Caco-2 (cell line): ENCODE measurements around the gene GALNT12. TPM values are rescaled to one million over a fixed set of nuclear protein-coding genes. Genes with fewer than 3 reads are reported as not detected.

ENCODE experiments used
- BruUV-seq: library from RNA; stranded (reverse); fragments of 400-500 nt; replicated peaks from 2 replicates; lab custom pipeline; 2021; lab: Mats Ljungman, UMichigan
- CTCF ChIA-PET: fragments of 300-600 bp; sonication (Branson Sonifier 250); formaldehyde crosslinking; loops from one replicate; lab custom pipeline; 2022; ENCODE audit warnings: antibody characterized with exemption; lab: Charles Lee
- POLR2A ChIA-PET: fragments of 300-600 bp; sonication (Branson Sonifier 250); formaldehyde crosslinking; loops from one replicate; lab custom pipeline; 2022; ENCODE audit warnings: antibody characterized with exemption; lab: Charles Lee
- DNase-seq, 2 experiments: peaks; one replicate each; pipeline versions ENCODE4 v3.0.0 to v3.0.0-alpha.2; 2020 to 2022
- H3K27me3 ChIP-seq: replicated peaks from 2 replicates; pipeline ENCODE4 v1.6.0; 2011; ENCODE audit warnings: low read length; ENCODE audit not compliant: control insufficient read depth, insufficient read depth
- H3K36me3 ChIP-seq: 2 replicates; pipeline ENCODE4 v1.5.1; 2011; ENCODE audit warnings: low read length; ENCODE audit not compliant: control insufficient read depth, insufficient read depth
- H3K4me1 ChIP-seq: fragments of 250-450 bp; sonication (Bioruptor Pico); 2 replicates; pipeline ENCODE4 v1.5.1; 2020; ENCODE audit warnings: mild to moderate bottlenecking
- H3K4me3 ChIP-seq: 2 replicates; pipeline ENCODE4 v1.5.1; 2011; ENCODE audit warnings: low read depth, mild to moderate bottlenecking, control low read depth, low read length
- H3K9me3 ChIP-seq: fragments of 250-450 bp; sonication (Bioruptor Pico); 2 replicates; pipeline ENCODE4 v1.5.1; 2020; ENCODE audit warnings: mild to moderate bottlenecking, moderate library complexity
- H3K27ac Mint-ChIP-seq: one replicate; pipeline ENCODE4 v1.8.0; 2022; ENCODE audit warnings: mixed read lengths; ENCODE audit not compliant: unreplicated experiment
- H3K27me3 Mint-ChIP-seq: one replicate; pipeline ENCODE4 v1.8.0; 2022; ENCODE audit warnings: mixed read lengths; ENCODE audit not compliant: insufficient read depth, unreplicated experiment
- H3K36me3 Mint-ChIP-seq: one replicate; pipeline ENCODE4 v1.8.0; 2022; ENCODE audit warnings: mild to moderate bottlenecking, mixed read lengths; ENCODE audit not compliant: insufficient read depth, unreplicated experiment
- H3K4me1 Mint-ChIP-seq: one replicate; pipeline ENCODE4 v1.8.0; 2022; ENCODE audit warnings: low read depth, mixed read lengths; ENCODE audit not compliant: unreplicated experiment
- H3K4me3 Mint-ChIP-seq: one replicate; pipeline ENCODE4 v1.8.0; 2022; ENCODE audit warnings: mild to moderate bottlenecking, moderate library complexity, mixed read lengths; ENCODE audit not compliant: unreplicated experiment
- H3K9me3 Mint-ChIP-seq: one replicate; pipeline ENCODE4 v1.8.0; 2022; ENCODE audit warnings: mixed read lengths; ENCODE audit not compliant: unreplicated experiment
- CTCF ChIP-seq, 2 experiments: fragments of 200-600 bp in 1 of 2; IDR thresholded peaks; 1 replicate in 1 of 2; 2 replicates in 1 of 2; pipeline versions ENCODE4 v1.5.1 to v1.8.0; 2011 to 2022; ENCODE audit warnings: antibody characterized with exemption in 1 of 2, control low read depth in 1 of 2, inconsistent platforms in 1 of 2, low read depth in 1 of 2, low read length in 1 of 2, mild to moderate bottlenecking in 1 of 2, moderate library complexity in 1 of 2; ENCODE audit not compliant: insufficient read depth in 1 of 2, severe bottlenecking in 1 of 2, unreplicated experiment in 1 of 2
- intact Hi-C: fragments of 100-400 bp; cut with micrococcal nuclease; formaldehyde crosslinking; loops from one replicate; pipeline ENCODE4 v1.10.0; 2022; ENCODE audit not compliant: unreplicated experiment
- total RNA-seq: library from RNA; stranded (reverse); gene quantifications from 2 replicates; pipeline ENCODE4 v1.2.3, GENCODE V29; 2022

Gene GALNT12
- total RNA-seq, 1 experiment from 2014 or later, result 3.6 TPM

- Mint-ChIP-seq H3K9me3 (no peaks in the 10 kb centered on the region), H3K4me3 (no peak overlapping the region), H3K4me1 (peaks cover 37% of the 10 kb centered on the region), H3K27ac (no peak overlapping the region), H3K27me3 (no peaks in the 10 kb centered on the region), H3K36me3 (peaks cover 40% of the 10 kb centered on the region)
- Histone ChIP-seq H3K4me3 (no peak overlapping the region), H3K27me3 (no peaks in the 10 kb centered on the region), H3K36me3 (no peaks in the 10 kb centered on the region; the same call in 1 of the 2 replicates), H3K4me1 (peaks cover 34% of the 10 kb centered on the region), H3K9me3 (no peaks in the 10 kb centered on the region)
- TF ChIP-seq CTCF (IDR thresholded peaks at IDR 0.05; ENCODE audit: insufficient read depth in 1 of 2, low read depth in 1 of 2, low read length in 1 of 2, severe bottlenecking in 1 of 2, unreplicated experiment in 1 of 2), result no peak
- POLR2A ChIA-PET, result no interaction called here
- no peak for DNase-seq
- BruUV-seq, result no TSS peak
- CTCF ChIA-PET, result no interaction called here
- intact Hi-C loops, result no loop called here
These were observed 19.6 kb upstream of the GALNT12 start for GRCh38 chr9:98787766-98788335.

- Histone ChIP-seq H3K4me1 (peaks cover 25% of the 10 kb centered on the region), H3K36me3 (no peaks in the 10 kb centered on the region; the same call in none of the 2 replicates), H3K4me3 (no peak overlapping the region), H3K27me3 (no peaks in the 10 kb centered on the region), H3K9me3 (no peaks in the 10 kb centered on the region)
- peaks cover 25% of the 10 kb centered on the region for H3K4me1 Mint-ChIP-seq
- peaks cover 31% of the 10 kb centered on the region for H3K36me3 Mint-ChIP-seq
- DNase-seq, result no peak
- no TSS peak for BruUV-seq
- CTCF ChIA-PET, result no interaction called here
- intact Hi-C loops, result loop anchor here (10.0 kb wide), 1 partner anchor 415 kb away; no protein-coding TSS in a partner anchor
- no peak overlapping the region for H3K27ac Mint-ChIP-seq
- H3K27me3 Mint-ChIP-seq, result no peaks in the 10 kb centered on the region
- no peak for TF ChIP-seq CTCF (IDR thresholded peaks at IDR 0.05; ENCODE audit: insufficient read depth in 1 of 2, low read depth in 1 of 2, low read length in 1 of 2, severe bottlenecking in 1 of 2, unreplicated experiment in 1 of 2)
- no peak overlapping the region for H3K4me3 Mint-ChIP-seq
- POLR2A ChIA-PET, result no interaction called here
- H3K9me3 Mint-ChIP-seq, result no peaks in the 10 kb centered on the region
These were observed 17.9 kb upstream of the GALNT12 start for GRCh38 chr9:98789483-98790133.

- peaks cover 30% of the 10 kb centered on the region for H3K4me1 Mint-ChIP-seq
- H3K9me3 Mint-ChIP-seq, result no peaks in the 10 kb centered on the region
- intact Hi-C loops, result loop anchor here (10.0 kb wide), 1 partner anchor 415 kb away; no protein-coding TSS in a partner anchor
- no peak for TF ChIP-seq CTCF (IDR thresholded peaks at IDR 0.05; ENCODE audit: insufficient read depth in 1 of 2, low read depth in 1 of 2, low read length in 1 of 2, severe bottlenecking in 1 of 2, unreplicated experiment in 1 of 2)
- Histone ChIP-seq H3K36me3 (no peaks in the 10 kb centered on the region; the same call in none of the 2 replicates), H3K27me3 (no peaks in the 10 kb centered on the region), H3K4me3 (no peak overlapping the region), H3K9me3 (no peaks in the 10 kb centered on the region), H3K4me1 (peaks cover 25% of the 10 kb centered on the region)
- no peak overlapping the region for H3K27ac Mint-ChIP-seq
- no peaks in the 10 kb centered on the region for H3K27me3 Mint-ChIP-seq
- peaks cover 28% of the 10 kb centered on the region for H3K36me3 Mint-ChIP-seq
- no peak for DNase-seq
- ChIA-PET POLR2A (no interaction called here), CTCF (no interaction called here)
- H3K4me3 Mint-ChIP-seq, result no peak overlapping the region
- no TSS peak for BruUV-seq
These were observed 17.2 kb upstream of the GALNT12 start for GRCh38 chr9:98790134-98790841.
